Middle frontal gyrus (tissue), 1 donor: ENCODE results near the gene UGT2B17.
"Not testable (repeated sequence)": the region's sequence is repeated elsewhere in the genome, so short reads cannot be mapped to it uniquely, and the experiment has no call there.

ENCODE experiments used
- DNase-seq: peaks from one replicate; pipeline ENCODE4 v3.0.0-alpha.2; 2015; ENCODE audit warnings: low spot score; ENCODE audit errors: extremely low spot score

Gene UGT2B17

DNA sequence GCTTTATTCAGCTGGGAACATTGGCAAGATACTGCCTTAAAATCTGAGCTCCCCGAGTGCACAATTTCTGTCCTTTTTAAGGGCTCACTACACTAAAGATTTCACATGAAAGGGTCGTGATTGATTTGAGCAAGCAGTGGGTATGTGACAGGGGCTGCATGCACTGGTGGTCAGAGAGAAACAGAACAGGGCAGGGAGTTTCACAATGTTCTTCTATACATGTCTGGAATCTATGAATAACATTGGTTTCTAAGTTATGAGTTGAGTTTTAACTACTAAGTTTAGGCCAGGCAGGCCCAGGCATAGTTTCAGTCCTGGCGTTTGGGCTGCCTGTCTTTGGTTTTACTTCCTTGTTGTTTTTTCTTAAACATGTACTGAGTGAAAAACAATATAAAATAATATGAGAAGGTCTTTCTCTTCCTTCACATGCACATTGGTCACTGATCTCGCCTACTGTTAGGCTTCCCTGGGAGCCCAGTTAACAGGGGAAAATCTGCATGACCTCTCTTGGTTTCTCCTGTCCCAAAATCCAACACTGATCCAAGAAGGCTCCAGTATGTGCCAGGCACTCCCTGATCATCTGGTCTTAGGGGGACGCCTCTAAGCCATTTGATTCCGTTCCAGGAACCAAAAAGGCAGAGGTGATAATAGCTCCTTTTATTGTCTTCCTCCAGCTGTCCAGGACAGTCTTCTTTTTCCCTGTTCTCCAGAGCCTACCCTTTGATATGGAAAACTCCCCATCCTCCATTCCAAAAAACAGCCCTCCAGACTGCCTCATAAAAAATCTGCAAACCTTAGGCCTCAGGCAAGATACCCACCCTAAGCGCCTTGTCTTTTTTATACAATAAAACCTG, at the start of gene UGT2B17:
TSS of gene UGT2B17 (minus strand) at position 51 of the 854 bp plus-strand sequence. CDS start 7,838 bp downstream, outside the sequence.
- no peak for DNase-seq

DNA sequence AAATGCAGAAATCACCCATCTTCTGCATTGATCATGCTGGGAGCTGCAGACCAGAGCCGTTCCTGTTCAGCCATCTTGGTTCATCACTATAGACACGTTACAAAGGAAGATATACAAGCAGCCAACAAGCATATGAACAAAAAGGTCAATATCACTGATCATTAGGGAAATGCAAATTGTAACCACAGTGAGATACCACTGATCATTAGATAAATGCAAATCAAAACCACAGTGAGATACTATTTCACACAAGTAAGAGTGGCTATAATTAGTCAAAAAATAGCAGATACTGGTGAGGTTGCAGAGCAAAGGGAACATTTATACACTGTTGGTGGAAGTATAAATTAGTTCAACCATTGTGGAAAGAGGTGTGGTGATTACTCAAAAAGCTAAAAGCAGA, 46.6 kb upstream of the UGT2B17 start:
- DNase-seq = not testable (repeated sequence)

DNA sequence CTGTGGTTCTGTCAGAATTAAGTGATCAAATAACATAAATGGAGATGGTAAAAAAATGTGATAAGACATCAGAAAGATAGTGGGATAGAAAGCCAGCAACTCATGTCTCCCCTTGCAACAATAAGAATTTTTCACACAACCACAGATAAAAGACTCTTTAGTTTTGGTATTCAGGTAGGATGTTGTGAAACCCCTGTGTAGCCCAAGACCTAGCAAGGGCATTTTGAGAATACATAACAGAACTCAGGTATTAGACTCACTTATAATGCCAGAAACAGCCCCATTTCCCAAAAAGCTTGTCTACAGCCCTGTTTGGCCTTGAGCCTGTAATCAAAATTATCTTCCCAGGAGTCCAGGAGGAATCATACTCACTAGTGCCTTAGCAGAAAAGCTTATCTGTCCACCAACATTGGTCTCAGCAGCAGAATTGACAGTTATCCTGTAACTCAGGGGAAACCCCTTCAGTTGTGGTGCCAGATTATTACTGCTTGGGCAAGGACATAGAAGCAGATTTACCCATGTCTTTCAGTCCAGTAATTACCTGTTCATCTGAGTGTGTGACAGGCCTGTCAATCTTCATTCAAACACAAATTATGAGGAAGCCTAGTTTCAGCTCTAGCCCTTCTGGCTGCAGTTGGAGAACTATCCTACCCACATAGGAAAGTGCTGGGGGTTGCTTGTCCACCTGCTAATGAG, 41.0 kb upstream of the UGT2B17 start:
- no peak for DNase-seq

DNA sequence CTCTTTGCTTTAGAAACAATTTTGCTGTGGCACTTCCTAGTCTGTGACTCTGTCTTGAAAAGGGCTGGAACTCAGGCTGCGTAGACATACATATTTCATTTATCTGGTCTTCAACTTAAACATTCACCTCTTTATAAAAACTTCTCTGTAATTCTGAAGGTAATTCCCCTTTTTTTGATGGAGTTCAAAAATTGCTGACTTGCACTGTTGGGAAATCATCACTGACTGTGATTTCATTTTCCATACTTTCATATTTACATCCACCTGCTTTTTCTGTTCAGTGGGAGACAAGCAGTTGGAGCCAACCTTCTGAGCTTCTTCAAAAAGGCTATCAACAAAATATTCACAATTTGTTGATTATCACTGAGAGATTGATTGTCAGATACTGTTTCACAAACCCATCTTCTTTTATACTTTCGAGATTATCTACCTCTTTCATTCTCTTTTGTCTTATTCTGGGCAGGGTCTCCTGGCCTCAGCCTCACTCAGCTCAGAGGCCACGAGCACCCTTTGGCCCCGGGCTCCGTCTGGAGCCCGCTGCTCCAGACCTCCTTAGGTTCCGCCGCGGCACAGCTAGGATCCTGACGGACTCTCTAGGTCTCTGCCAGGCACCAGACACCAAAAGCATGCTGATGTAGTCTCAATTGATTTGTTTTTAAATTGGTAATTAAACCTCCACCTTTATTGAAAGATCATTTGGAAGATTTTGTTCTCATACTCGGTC, 39.7 kb upstream of the UGT2B17 start:
- DNase-seq = no peak

DNA sequence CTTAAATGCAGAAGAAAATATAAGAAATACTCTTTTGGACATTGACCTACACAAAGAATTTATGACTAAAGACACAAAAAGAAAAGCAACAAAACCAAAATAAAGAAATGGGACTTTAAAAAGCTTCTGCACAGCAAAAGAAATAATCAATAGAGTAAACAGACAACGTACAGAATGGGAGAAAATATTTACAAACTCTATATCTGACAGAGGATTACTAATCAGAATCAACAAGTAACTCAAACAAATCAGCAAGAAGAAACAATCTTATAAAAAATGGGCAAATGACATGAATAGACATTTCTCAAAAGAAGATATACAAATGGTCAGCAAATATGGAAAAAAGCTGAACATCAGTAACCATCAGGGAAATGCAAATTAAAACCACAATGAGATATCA, 37.6 kb upstream of the UGT2B17 start:
- no peak for DNase-seq

DNA sequence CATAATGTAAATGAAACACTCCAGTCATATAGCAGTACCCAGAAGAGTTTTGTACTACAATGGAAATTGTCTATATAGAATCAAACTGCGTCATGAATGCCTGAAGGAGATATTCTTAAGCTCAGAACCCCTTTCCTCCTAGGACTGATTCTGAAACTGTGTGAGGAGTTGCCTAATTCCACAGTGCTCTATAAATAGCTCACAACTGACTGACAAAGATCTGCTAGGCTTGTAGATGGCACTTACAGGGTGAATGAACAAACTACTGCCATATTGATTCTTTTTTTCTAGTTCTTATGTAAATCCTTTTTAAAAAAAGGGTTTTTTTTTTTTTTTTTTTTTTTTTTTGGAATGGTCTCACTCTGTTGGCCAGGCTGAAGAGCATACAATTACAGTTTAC, 30.1 kb upstream of the UGT2B17 start:
- no peak for DNase-seq

DNA sequence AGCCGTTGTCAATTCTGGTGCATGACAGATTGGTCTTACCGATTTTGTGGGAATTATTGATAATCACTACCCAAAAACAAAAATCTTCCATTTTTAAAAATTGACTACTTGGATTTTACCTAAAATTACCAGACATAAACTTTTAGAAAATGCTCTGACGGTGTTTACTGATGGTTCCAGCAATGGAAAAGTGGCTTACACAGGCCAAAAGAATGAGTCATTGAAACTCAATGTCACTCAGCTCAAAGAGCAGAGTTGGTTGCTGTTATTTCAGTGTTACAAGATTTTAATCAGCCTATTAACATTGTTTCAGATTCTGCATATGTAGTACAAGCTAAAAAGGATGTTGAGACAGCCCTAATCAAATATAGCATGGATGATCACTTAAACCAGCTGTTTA, 23.0 kb upstream of the UGT2B17 start:
- no peak for DNase-seq

DNA sequence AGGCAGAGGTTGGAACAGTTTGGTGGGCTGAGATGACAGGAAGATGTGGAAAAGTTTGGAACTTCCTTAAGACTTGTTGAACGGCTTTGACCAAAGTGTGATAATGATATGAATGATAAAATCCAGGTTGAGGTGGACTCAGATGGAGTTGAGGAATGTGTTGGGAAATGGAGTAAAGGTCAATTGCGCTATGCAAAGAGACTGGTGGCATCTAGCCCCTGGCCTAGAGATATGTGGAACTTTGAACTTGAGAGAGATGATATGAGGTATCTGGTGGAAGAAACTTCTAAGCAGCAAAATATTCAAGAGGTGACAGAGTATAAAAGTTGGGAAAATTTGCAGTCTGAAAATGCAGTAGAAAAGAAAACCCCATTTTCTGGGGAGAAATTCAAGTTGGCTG, 21.4 kb upstream of the UGT2B17 start:
- DNase-seq = no peak

DNA sequence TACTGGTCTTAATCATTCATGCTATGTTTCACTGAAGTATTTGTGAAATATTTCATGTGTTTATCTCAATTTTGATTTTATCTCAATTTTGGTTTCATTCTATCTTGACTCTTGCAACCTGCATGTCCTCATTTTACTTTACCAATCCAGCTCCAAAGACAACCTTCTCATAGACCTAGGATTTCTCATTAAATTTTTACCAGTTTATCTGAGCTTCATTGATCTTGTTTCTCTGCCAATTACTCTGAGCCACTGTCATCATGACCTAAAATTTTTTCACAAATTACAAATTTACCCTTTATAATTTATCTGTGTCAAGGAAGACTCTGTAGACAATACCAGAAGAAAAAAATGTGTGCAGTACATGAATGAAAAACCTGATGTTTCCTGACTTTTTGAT, 18.6 kb upstream of the UGT2B17 start:
- no peak for DNase-seq

DNA sequence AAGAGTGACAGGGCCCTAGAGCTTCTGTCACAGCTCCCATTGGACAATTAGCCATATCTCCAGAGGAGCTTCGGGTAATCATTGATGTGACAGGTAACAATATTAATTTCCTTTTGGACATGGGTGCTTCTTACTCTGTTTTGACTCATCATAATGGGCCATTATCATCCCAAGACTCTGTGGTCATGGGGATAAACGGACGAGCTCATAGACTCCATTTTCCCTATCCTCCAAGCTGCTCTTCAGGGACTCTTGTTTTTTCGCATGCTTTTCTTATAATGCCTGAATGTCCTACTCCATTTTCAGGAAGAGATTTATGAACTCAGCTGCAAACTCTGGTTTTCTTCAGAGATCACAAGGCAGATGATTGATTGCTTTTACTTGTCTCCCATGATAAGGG, 17.0 kb upstream of the UGT2B17 start:
- DNase-seq = no peak

DNA sequence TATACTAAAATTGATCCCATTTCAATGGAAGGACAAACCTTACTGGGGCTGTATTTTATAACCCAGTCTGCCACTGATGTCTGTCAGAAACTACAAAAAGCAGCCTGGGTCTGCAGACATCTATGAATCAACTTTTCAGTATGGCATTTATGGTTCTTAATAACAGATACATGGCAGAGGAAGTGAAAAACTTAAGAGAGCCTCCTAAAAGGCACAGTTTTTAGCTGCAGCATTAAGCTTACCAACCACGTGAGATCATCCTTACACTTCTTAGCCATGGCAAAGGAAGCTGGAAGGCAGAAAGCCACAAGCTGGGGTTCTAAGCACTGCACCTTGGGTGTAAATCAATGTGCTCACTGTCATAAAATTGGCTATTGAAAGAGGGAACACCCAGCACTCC, 16.6 kb upstream of the UGT2B17 start:
- no peak for DNase-seq

DNA sequence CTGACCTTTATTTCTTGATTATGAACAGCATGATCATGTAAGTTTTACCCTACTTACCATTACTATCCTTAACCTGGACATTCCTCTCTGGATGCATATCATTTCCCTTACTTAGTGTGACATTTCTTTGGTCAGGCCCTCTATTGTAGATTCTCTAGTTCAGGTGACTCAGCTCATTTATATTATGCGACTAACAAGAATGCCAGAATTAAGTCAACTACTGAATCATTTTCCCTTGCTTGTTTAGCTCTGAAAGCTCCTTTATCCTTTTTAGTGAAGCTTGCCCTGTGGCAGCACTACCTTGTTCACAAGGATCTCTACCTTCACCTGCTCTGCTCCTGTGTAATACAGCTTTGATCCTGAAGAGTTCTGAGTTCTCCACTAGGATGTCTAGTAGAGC, 15.1 kb upstream of the UGT2B17 start:
- no peak for DNase-seq

DNA sequence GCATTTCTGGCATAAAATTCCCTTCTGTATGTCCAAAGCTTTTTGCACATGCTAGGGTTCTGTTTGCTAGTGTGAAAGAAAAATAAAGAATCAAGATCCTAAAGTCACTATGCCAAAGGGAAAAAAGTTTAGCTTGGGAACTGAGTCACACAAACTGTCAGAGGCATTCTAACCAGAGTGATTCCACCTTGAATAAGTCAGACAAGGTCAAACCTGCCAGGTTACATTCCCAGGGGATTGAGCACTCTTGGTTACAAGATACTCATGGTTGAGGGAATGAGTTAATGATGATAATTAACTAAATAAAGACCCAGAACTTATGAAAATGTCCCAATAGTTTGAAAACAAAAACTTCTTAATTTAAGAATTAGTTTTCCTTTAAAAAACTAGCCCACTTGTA, 13.7 kb upstream of the UGT2B17 start:
- no peak for DNase-seq

DNA sequence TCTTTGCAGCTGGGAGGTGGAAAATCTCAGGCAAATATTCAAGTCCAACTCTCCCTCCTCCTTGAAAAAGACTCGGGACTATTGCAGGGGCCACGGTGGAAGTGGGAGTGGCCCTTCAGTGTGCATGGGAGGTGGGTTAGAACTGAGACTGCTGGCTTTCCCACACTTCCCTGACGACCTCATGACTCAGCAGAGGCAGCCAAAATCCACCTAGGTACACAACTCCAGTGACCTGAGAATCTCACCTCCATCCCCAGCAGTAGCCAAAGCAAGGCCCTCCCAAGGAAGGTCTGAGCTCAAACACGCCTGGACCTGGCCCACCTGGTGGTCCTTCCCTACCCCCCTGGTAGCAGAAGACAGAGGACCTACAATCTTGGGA, 6.2 kb upstream of the UGT2B17 start:
- DNase-seq = no peak

DNA sequence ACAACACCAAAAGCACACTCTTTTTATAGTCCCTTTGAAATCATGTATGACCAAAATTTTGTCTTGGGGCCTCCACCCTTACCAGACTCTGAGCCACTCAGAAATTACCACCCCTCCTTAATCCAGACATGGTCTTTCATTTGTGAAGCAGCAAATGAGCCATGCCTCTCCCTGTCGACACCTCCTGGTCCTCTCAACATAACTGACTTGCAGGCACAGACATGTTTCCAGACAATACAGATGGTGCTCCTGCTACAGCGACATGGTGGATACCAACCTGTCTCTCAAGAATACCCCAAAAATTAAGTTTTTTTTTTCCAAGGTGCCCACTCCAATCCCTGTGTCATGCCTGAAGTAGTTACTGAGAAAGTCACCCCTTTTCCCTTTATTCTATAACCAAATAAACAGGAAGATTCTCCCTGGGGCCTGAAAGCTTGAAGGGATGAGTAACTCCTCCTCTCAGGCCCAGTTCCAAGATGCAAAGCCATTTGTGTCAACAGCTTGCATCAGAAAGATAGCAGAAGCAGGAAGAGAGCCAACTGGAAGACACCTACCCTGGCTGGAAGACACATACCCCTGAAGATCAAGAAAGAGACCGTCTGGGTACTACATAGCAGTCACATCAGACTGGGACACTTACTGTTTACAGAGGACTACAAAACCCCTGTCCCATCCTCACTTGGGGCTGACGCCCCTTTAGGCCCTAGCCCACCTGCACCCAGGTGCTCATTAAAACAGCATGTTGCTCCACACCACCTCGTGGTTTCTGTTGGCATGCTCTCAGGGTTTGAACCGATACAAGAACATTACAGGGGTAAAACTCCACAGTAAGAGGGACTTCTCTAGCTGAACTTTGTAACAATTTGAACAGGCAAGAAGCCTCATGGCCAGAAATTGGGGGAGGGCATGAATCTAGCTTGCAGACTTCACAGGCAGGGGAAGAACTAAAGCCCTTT, 5.5 kb upstream of the UGT2B17 start:
- no peak for DNase-seq

DNA sequence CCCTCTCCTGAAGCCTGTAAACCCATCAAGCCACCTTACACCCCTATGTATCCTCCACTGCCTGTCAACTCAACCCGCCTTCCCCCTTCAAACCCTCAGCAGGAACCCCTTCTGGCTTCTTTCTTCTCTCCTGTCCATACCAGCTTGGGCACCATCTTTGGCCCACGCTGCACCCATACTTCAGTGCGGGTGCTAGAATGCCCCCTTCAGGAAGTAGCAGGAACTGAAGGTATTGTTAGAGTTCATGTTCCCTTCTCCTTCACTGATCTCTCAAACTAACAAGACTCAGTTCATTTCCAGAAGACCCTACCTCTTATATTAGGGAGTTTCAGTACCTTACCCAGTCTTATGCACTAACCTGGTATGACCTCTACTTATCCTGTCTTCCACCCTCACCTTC, 1.5 kb upstream of the UGT2B17 start:
- DNase-seq = no peak

DNA sequence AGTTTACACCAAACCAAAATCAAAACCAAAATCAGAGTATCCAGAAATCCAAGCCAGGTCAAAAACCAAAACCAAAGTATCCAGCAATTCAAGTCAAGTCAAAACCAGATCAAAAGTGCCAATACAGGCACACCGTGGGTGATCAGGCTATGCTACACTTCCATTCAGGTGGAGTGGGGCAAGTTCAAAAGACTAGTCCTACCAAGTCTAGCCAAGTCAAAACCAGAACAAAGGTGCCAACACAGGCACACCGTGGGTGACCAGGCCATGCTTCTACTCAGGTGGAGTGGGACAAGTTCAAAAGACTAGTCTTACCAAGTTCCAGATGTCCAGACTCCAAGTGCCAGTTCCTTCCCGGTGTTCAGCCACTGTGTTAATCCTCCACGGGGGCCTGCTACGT, 486 bp downstream of the UGT2B17 start:
- not testable (repeated sequence) for DNase-seq

DNA sequence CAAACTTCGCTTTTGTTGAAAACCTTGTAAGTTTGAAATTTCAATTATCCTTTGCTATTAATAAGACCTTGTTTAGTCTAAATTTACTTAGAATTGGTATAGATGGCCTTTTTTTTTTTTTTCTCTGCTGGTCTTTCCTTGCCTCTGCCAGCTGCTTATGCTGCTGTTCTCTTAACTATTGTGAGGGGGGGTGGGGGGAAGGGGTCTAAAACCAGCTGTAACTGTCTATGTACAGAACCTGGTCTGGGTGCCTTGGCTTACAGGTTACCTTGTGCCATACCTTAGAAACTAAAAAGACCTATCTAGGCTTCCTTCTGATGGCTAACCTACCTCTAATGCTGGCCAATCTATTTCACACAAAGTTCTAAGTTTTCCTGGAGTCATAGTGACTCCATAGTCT, 1.0 kb downstream of the UGT2B17 start:
- DNase-seq = no peak

DNA sequence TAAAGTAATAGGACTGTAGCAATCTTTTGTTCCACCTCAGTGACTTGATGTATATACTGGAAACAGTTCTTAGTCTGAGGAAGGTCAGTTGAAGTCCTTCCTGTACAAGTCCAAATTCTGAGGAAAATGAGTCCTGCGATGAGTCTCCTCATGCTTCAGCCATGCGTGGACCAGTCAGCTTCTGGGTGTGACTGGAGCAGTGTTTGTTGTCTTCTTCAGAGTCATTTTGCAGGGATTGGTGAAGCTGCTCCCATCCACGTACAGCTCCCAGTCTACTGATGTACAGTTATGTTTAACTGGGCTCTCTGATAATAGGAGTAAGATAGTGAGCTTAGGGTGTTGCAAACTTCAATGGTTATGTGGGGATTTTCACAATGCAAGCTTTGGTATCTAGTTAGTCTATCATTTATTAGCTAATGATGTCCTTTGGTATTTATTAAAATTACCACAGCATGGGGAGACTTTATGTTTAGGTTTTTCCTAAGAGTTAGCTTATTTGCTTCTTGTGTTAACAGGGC, 3.4 kb downstream of the UGT2B17 start:
- DNase-seq = no peak

DNA sequence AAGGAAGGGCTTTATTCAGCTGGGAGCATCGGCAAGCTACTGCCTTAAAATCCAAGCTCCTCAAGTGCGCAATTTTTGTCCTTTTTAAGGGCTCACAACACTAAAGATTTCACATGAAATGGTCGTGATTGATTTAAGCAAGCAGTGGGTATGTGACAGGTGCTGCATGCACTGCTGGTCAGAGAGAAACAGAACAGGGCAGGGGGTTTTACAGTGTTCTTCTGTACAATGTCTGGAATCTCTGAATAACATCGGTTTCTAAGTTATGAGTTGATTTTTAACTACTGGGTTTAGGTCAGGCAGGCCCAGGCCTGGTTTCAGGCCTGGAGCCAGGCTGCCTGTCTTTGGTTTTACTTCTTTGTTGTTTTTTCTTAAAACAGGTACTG, 6.0 kb downstream of the UGT2B17 start:
- no peak for DNase-seq
